Sigmoid colon (tissue), 4 donors: ENCODE measurements around the gene CDC42EP3.

Experiments
- CTCF ChIP-seq, 4 experiments: fragments of 450-650 bp in 3 of 4; fragments of 200-600 bp in 1 of 4; IDR thresholded peaks; one replicate each; pipeline ENCODE4 v1.5.1; 2016 to 2019; ENCODE audit warnings: antibody characterized with exemption in 4 of 4, mild to moderate bottlenecking in 3 of 4, moderate library complexity in 2 of 4
- EP300 ChIP-seq, 4 donors: sonication (generic); formaldehyde crosslinking; IDR thresholded peaks; one replicate each; pipeline ENCODE4 v1.6.1; 2017; ENCODE audit warnings: antibody characterized with exemption in 4 of 4
- POLR2A ChIP-seq, 2 donors: fragments of 450-650 bp; IDR thresholded peaks; one replicate each; pipeline ENCODE4 v1.6.1; 2016; ENCODE audit warnings: antibody characterized with exemption in 2 of 2, mild to moderate bottlenecking in 2 of 2, moderate library complexity in 2 of 2
- POLR2AphosphoS5 ChIP-seq, 4 donors: sonication (generic); formaldehyde crosslinking; IDR thresholded peaks; one replicate each; pipeline ENCODE4 v1.6.1; 2017; ENCODE audit warnings: antibody characterized with exemption in 4 of 4

- no peak for TF ChIP-seq POLR2A (IDR thresholded peaks at IDR 0.05)
- TF ChIP-seq CTCF (IDR thresholded peaks at IDR 0.05), result no peak
- no peak for TF ChIP-seq EP300 (IDR thresholded peaks at IDR 0.05)
- no peak for TF ChIP-seq POLR2AphosphoS5 (IDR thresholded peaks at IDR 0.05)
Observed at GRCh38 chr2:37600735-37601134, 70.7 kb downstream of the CDC42EP3 start.
